CD14-positive monocyte (primary cell): ENCODE data around the gene RIBC1. TPM values are rescaled to one million over a fixed set of nuclear protein-coding genes. Genes with fewer than 3 reads are reported as not detected.

ENCODE experiments used
- DNase-seq, 3 donors: peaks; one replicate each; pipeline ENCODE4 v3.0.0-alpha.2; 2011 to 2022
- H2AFZ ChIP-seq: 2 replicates; pipeline ENCODE4 v1.6.0; 2012; ENCODE audit warnings: mild to moderate bottlenecking, low read depth, low read length, inconsistent platforms; ENCODE audit not compliant: insufficient read depth, poor library complexity, severe bottlenecking
- H3K27ac ChIP-seq, 2 donors: 1 replicate in 1 of 2; 2 replicates in 1 of 2; pipeline ENCODE4 v1.5.1; 2012 to 2013; ENCODE audit warnings: low read length in 2 of 2, control low read depth in 1 of 2, inconsistent platforms in 1 of 2, low read depth in 1 of 2, mild to moderate bottlenecking in 1 of 2
- H3K27me3 ChIP-seq, 2 donors: one replicate each; pipeline versions ENCODE4 v1.6.0 to v1.6.1; 2011 to 2013; ENCODE audit warnings: low read length in 2 of 2; ENCODE audit not compliant: control insufficient read depth in 2 of 2, insufficient read depth in 2 of 2
- H3K36me3 ChIP-seq, 2 donors: replicated peaks in 1 of 2; 1 replicate in 1 of 2; 2 replicates in 1 of 2; pipeline versions ENCODE4 v1.5.1 to v1.6.1; 2012 to 2013; ENCODE audit warnings: low read length in 2 of 2, control low read depth in 1 of 2, inconsistent platforms in 1 of 2, mild to moderate bottlenecking in 1 of 2; ENCODE audit not compliant: insufficient read depth in 2 of 2, control insufficient read depth in 1 of 2
- H3K4me1 ChIP-seq, 2 donors: 1 replicate in 1 of 2; 2 replicates in 1 of 2; pipeline versions ENCODE4 v1.5.1 to v1.6.1; 2012 to 2013; ENCODE audit warnings: low read length in 2 of 2, control low read depth in 1 of 2, inconsistent platforms in 1 of 2, mild to moderate bottlenecking in 1 of 2, moderate library complexity in 1 of 2; ENCODE audit not compliant: insufficient read depth in 2 of 2, control insufficient read depth in 1 of 2
- H3K4me2 ChIP-seq: replicated peaks from 2 replicates; pipeline ENCODE3; 2012; ENCODE audit warnings: low read length, moderate library complexity, mild to moderate bottlenecking; ENCODE audit not compliant: poor library complexity, severe bottlenecking; ENCODE audit errors: extremely low read depth
- H3K4me3 ChIP-seq, 3 experiments: fragments of 200-600 bp in 1 of 3; sonication (generic) in 1 of 3; replicated peaks in 1 of 3; 1 replicate in 2 of 3; 2 replicates in 1 of 3; pipeline ENCODE4 v1.5.1; 2011 to 2013; ENCODE audit warnings: low read length in 3 of 3, mild to moderate bottlenecking in 3 of 3, control low read depth in 2 of 3, low read depth in 2 of 3, inconsistent platforms in 1 of 3, moderate library complexity in 1 of 3
- H3K79me2 ChIP-seq: 2 replicates; pipeline ENCODE4 v1.6.0; 2012; ENCODE audit warnings: mild to moderate bottlenecking, control low read depth, inconsistent platforms, low read length, moderate library complexity; ENCODE audit not compliant: insufficient read depth
- H3K9ac ChIP-seq: 2 replicates; pipeline ENCODE4 v1.6.0; 2017; ENCODE audit warnings: low read length, mild to moderate bottlenecking; ENCODE audit not compliant: insufficient read depth, poor library complexity, severe bottlenecking
- H3K9me3 ChIP-seq, 2 donors: replicated peaks in 1 of 2; 1 replicate in 1 of 2; 2 replicates in 1 of 2; pipeline versions ENCODE4 v1.5.1 to v1.6.1; 2012 to 2013; ENCODE audit warnings: low read length in 2 of 2, control low read depth in 1 of 2; ENCODE audit not compliant: control insufficient read depth in 1 of 2, insufficient read depth in 1 of 2
- H4K20me1 ChIP-seq: 2 replicates; pipeline ENCODE4 v1.6.0; 2012; ENCODE audit warnings: mild to moderate bottlenecking, low read length, control low read depth, moderate library complexity; ENCODE audit not compliant: insufficient read depth
- H3K27ac Mint-ChIP-seq, 7 donors: one replicate each; pipeline ENCODE4 v1.8.0; 2020; ENCODE audit warnings: mild to moderate bottlenecking in 7 of 7, mixed read lengths in 7 of 7, moderate library complexity in 6 of 7, inconsistent platforms in 2 of 7
- H3K27me3 Mint-ChIP-seq, 3 donors: one replicate each; pipeline ENCODE4 v1.8.0; 2021 to 2022; ENCODE audit warnings: low read depth in 3 of 3, mild to moderate bottlenecking in 3 of 3, mixed read lengths in 3 of 3, moderate library complexity in 3 of 3, inconsistent platforms in 1 of 3
- H3K36me3 Mint-ChIP-seq, 2 donors: one replicate each; pipeline ENCODE4 v1.8.0; 2020; ENCODE audit warnings: mixed read lengths in 2 of 2, inconsistent platforms in 1 of 2, mild to moderate bottlenecking in 1 of 2
- H3K4me1 Mint-ChIP-seq: one replicate; pipeline ENCODE4 v1.8.0; 2020; ENCODE audit warnings: mild to moderate bottlenecking, mixed read lengths
- H3K4me3 Mint-ChIP-seq, 2 donors: one replicate each; pipeline ENCODE4 v1.8.0; 2020; ENCODE audit warnings: mild to moderate bottlenecking in 2 of 2, mixed read lengths in 2 of 2, moderate library complexity in 1 of 2
- H3K9me3 Mint-ChIP-seq, 7 donors: one replicate each; pipeline ENCODE4 v1.8.0; 2020 to 2022; ENCODE audit warnings: mixed read lengths in 7 of 7, mild to moderate bottlenecking in 6 of 7, moderate library complexity in 6 of 7, inconsistent platforms in 2 of 7
- WGBS: methylation state at CpG from one replicate; pipeline ENCODE4 v1.1.5; 2013; ENCODE audit warnings: missing lambda C conversion rate; ENCODE audit not compliant: insufficient coverage; 5-methylcytosine and 5-hydroxymethylcytosine counted together
- intact Hi-C, 2 donors: fragments of 100-400 bp; cut with micrococcal nuclease; formaldehyde crosslinking; loops; one replicate each; pipeline versions ENCODE4 v1.15.0 to v1.15.1; 2023
- polyA plus RNA-seq, 3 donors: library from polyadenylated mRNA; depleted of rRNA in 1 of 3; unstranded in 2 of 3; stranded (reverse) in 1 of 3; fragments of 300-500 nt in 2 of 3; fragments of >200 nt in 1 of 3; fragmentation: Illumina TruSeq in 2 of 3; gene quantifications; 1 replicate in 2 of 3; 2 replicates in 1 of 3; pipeline ENCODE4 v1.2.3, GENCODE V29; 2012 to 2021
- TF ChIP-seq, protein P1 (sequence below): fragments of 200-600 bp; IDR thresholded peaks from one replicate; pipeline ENCODE4 v1.8.0; 2022; ENCODE audit warnings: antibody characterized with exemption, mild to moderate bottlenecking

The RIBC1 gene
- polyA plus RNA-seq, 3 donors: 0.31 to 0.35 TPM; not detected in 1

- intact Hi-C loops: no loop called here
- no peak overlapping the region for H3K4me2 ChIP-seq
- H3K36me3 ChIP-seq: no peaks in the 10 kb centered on the region
- H3K27ac ChIP-seq: no peak overlapping the region
- WGBS: 100% methylated on average over 1 of the region's 5 CpGs
- Mint-ChIP-seq H3K27me3 (peaks cover 0 to 33% (median 0%) of the 10 kb centered on the region in 3 donors), H3K9me3 (peaks cover 0 to 6% (median 0%) of the 10 kb centered on the region in 7 donors), H3K27ac (no peak overlapping the region), H3K4me3 (no peak overlapping the region), H3K4me1 (peaks cover 40% of the 10 kb centered on the region), H3K36me3 (no peaks in the 10 kb centered on the region)
- DNase-seq: no peak
- H3K9me3 ChIP-seq: no peaks in the 10 kb centered on the region
- TF ChIP-seq, protein P1, sequence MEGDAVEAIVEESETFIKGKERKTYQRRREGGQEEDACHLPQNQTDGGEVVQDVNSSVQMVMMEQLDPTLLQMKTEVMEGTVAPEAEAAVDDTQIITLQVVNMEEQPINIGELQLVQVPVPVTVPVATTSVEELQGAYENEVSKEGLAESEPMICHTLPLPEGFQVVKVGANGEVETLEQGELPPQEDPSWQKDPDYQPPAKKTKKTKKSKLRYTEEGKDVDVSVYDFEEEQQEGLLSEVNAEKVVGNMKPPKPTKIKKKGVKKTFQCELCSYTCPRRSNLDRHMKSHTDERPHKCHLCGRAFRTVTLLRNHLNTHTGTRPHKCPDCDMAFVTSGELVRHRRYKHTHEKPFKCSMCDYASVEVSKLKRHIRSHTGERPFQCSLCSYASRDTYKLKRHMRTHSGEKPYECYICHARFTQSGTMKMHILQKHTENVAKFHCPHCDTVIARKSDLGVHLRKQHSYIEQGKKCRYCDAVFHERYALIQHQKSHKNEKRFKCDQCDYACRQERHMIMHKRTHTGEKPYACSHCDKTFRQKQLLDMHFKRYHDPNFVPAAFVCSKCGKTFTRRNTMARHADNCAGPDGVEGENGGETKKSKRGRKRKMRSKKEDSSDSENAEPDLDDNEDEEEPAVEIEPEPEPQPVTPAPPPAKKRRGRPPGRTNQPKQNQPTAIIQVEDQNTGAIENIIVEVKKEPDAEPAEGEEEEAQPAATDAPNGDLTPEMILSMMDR: no peak
- peaks cover 44 to 70% of the 10 kb centered on the region in 2 donors for H3K4me1 ChIP-seq
- no peak overlapping the region for H2AFZ ChIP-seq
- no peak overlapping the region for H3K4me3 ChIP-seq
- H3K9ac ChIP-seq: no peak overlapping the region
- H3K79me2 ChIP-seq: peaks cover 7% of the 10 kb centered on the region
- no peaks in the 10 kb centered on the region for H4K20me1 ChIP-seq
- H3K27me3 ChIP-seq: no peaks in the 10 kb centered on the region
Measured at GRCh38 chrX:53438174-53438831, 15.6 kb downstream of the RIBC1 start.

DNA sequence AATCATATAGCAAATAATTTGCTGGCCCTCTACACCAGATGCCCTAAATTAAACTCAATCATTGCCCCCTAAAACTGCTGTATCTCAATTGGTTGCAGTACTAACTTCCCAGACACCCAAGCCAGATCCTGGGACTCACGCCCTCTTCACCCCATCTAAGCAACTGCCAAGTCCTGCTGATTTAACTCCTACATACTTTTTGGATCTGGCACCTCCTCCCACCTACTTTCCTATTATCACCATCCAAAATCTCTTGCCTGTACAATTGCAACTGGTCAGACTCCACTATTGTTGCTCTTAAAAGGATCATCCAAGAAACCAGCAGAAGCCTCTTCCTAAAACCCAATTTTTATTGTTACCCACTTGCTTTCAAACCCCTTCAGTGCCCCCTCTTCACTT lies 16.2 kb downstream of the RIBC1 start:
- no peaks in the 10 kb centered on the region for H3K9me3 ChIP-seq
- peaks cover 2% of the 10 kb centered on the region for H3K79me2 ChIP-seq
- peaks cover 0 to 5% (median 0%) of the 10 kb centered on the region in 7 donors for H3K9me3 Mint-ChIP-seq
- H3K4me1 ChIP-seq: peaks cover 39 to 65% of the 10 kb centered on the region in 2 donors
- no peak overlapping the region for H3K4me2 ChIP-seq
- TF ChIP-seq, protein P1: no peak
- peaks cover 34% of the 10 kb centered on the region for H3K4me1 Mint-ChIP-seq
- H3K9ac ChIP-seq: no peak overlapping the region
- no peaks in the 10 kb centered on the region for H3K27me3 ChIP-seq
- no peaks in the 10 kb centered on the region for H3K36me3 ChIP-seq
- 100% methylated on average over 1 of the region's 1 CpG for WGBS
- H3K27ac ChIP-seq: no peak overlapping the region
- no peaks in the 10 kb centered on the region for H4K20me1 ChIP-seq
- peaks cover 0 to 33% (median 0%) of the 10 kb centered on the region in 3 donors for H3K27me3 Mint-ChIP-seq
- no peak overlapping the region for H3K4me3 Mint-ChIP-seq
- H2AFZ ChIP-seq: no peak overlapping the region
- no peak overlapping the region for H3K27ac Mint-ChIP-seq
- intact Hi-C loops: no loop called here
- no peak overlapping the region for H3K4me3 ChIP-seq
- H3K36me3 Mint-ChIP-seq: peaks cover 0 to 3% of the 10 kb centered on the region in 2 donors
- DNase-seq: no peak
